ENCODE measurements around the gene PSMB3.

DNA sequence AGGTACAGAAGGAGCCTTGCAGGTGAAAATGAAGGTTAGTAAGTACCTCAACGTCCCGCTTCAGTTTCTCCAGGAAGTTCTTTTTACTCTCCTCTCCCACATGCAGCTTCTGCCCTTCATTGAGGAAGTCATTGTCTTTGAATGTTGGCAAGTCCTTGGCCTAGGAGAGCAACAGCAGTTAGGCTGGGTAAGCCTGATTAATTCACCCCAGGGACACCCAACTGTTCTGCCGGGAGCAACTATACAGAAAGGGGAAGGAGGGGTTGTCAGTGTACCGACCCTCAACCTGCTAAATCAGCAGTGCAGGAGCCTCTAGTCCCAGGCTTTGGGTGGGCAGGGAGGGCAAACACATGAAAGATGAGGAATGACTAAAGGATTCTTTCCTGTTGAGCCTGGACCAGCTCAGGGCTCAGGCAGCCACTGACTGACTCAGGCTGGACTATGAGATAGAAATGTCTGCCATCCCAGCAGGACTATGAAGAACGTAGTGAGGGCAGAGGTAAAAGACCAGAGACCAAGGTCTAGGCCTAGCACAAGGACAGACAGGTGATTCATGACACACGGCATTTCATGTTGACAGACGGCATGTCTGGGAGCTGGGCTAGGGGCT, 25.2 kb downstream of the PSMB3 start:
- TF ChIP-seq, protein P1, sequence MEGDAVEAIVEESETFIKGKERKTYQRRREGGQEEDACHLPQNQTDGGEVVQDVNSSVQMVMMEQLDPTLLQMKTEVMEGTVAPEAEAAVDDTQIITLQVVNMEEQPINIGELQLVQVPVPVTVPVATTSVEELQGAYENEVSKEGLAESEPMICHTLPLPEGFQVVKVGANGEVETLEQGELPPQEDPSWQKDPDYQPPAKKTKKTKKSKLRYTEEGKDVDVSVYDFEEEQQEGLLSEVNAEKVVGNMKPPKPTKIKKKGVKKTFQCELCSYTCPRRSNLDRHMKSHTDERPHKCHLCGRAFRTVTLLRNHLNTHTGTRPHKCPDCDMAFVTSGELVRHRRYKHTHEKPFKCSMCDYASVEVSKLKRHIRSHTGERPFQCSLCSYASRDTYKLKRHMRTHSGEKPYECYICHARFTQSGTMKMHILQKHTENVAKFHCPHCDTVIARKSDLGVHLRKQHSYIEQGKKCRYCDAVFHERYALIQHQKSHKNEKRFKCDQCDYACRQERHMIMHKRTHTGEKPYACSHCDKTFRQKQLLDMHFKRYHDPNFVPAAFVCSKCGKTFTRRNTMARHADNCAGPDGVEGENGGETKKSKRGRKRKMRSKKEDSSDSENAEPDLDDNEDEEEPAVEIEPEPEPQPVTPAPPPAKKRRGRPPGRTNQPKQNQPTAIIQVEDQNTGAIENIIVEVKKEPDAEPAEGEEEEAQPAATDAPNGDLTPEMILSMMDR (IDR thresholded peaks at IDR 0.05), result no peak
- TF ChIP-seq POLR2A (IDR thresholded peaks at IDR 0.05), result no peak
